Measurements from ENCODE around the gene MAGI2.

Gene MAGI2

DNA sequence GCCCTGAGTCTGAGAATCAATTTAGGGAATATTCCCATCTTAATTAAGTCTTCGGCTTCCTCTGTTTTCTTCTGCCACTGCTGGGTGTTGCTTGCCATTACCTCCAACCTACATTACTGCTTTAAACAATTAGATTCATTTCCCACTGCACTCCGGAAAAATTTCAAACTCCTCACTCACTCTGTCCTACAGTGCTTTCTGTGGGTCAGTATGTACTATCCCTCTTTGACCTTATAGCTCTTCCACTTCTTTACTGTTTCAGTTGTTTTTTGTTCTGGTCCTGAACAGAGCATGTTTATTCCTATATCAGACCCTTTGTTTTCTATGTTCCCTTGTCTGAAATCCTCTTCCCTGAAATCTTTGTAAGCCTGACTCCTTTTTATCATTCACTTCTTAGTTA is 160.6 kb downstream of the MAGI2 start:
- H3K27me3 ChIP-seq (ENCODE audit: low read length): no peaks in the 10 kb centered on the region
- H3K4me3 ChIP-seq (ENCODE audit: insufficient read depth, low read length, poor library complexity, severe bottlenecking): no peak overlapping the region
- H3K9me2 ChIP-seq (replicated peaks; ENCODE audit: insufficient read depth, low read length): no peaks in the 10 kb centered on the region
- H3K9ac ChIP-seq (ENCODE audit: low read length): no peak overlapping the region
- H2AFZ ChIP-seq (ENCODE audit: low read depth, low read length, severe bottlenecking): no peak overlapping the region
- TF ChIP-seq EZH2phosphoT487 (conservative IDR thresholded peaks at IDR 0.05; ENCODE audit: low read length): no peak
- TF ChIP-seq, protein P1, sequence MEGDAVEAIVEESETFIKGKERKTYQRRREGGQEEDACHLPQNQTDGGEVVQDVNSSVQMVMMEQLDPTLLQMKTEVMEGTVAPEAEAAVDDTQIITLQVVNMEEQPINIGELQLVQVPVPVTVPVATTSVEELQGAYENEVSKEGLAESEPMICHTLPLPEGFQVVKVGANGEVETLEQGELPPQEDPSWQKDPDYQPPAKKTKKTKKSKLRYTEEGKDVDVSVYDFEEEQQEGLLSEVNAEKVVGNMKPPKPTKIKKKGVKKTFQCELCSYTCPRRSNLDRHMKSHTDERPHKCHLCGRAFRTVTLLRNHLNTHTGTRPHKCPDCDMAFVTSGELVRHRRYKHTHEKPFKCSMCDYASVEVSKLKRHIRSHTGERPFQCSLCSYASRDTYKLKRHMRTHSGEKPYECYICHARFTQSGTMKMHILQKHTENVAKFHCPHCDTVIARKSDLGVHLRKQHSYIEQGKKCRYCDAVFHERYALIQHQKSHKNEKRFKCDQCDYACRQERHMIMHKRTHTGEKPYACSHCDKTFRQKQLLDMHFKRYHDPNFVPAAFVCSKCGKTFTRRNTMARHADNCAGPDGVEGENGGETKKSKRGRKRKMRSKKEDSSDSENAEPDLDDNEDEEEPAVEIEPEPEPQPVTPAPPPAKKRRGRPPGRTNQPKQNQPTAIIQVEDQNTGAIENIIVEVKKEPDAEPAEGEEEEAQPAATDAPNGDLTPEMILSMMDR (IDR thresholded peaks at IDR 0.05; ENCODE audit: insufficient read depth, low read length, poor library complexity, severe bottlenecking): no peak
- H3K36me3 ChIP-seq (ENCODE audit: low read length): no peaks in the 10 kb centered on the region
- H3F3A ChIP-seq (ENCODE audit: insufficient read depth): no peaks in the 10 kb centered on the region
- no peak overlapping the region for H3K4me2 ChIP-seq (ENCODE audit: low read depth, low read length, poor library complexity, severe bottlenecking)
- no peak overlapping the region for H3K27ac ChIP-seq (ENCODE audit: low read depth, low read length)
- H3K9me3 ChIP-seq (ENCODE audit: insufficient read depth, low read length): no peaks in the 10 kb centered on the region
- no peaks in the 10 kb centered on the region for H4K20me1 ChIP-seq (ENCODE audit: low read depth, low read length)
- H3K79me2 ChIP-seq (ENCODE audit: insufficient read depth, low read length): no peaks in the 10 kb centered on the region

DNA sequence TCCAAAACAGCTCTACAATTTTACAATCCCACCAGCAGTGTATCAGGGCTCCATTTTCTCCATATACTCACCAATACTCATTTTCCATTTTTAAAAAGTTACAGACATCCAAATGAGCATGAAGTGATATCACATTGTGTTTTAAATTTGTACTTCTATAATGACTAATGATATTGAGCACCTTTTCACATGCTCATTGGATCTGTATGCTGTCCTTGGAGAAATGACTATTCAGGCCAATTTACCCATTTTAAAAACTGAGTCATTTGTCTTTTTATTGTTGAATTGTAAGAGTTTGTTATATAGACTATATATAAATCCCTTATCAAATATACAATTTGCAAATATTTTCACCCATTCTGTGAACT is 162.0 kb downstream of the MAGI2 start:
- H3K9ac ChIP-seq (ENCODE audit: low read length): no peak overlapping the region
- H3K4me3 ChIP-seq (ENCODE audit: insufficient read depth, low read length, poor library complexity, severe bottlenecking): no peak overlapping the region
- H3K4me2 ChIP-seq (ENCODE audit: low read depth, low read length, poor library complexity, severe bottlenecking): no peak overlapping the region
- H2AFZ ChIP-seq (ENCODE audit: low read depth, low read length, severe bottlenecking): no peak overlapping the region
- H4K20me1 ChIP-seq (ENCODE audit: low read depth, low read length): no peaks in the 10 kb centered on the region
- no peaks in the 10 kb centered on the region for H3K36me3 ChIP-seq (ENCODE audit: low read length)
- H3K27me3 ChIP-seq (ENCODE audit: low read length): no peaks in the 10 kb centered on the region
- H3K79me2 ChIP-seq (ENCODE audit: insufficient read depth, low read length): no peaks in the 10 kb centered on the region
- no peaks in the 10 kb centered on the region for H3K9me3 ChIP-seq (ENCODE audit: insufficient read depth, low read length)
- no peak for TF ChIP-seq EZH2phosphoT487 (conservative IDR thresholded peaks at IDR 0.05; ENCODE audit: low read length)
- TF ChIP-seq, protein P1 (IDR thresholded peaks at IDR 0.05; ENCODE audit: insufficient read depth, low read length, poor library complexity, severe bottlenecking): no peak
- H3F3A ChIP-seq (ENCODE audit: insufficient read depth): no peaks in the 10 kb centered on the region
- no peaks in the 10 kb centered on the region for H3K9me2 ChIP-seq (replicated peaks; ENCODE audit: insufficient read depth, low read length)
- H3K27ac ChIP-seq (ENCODE audit: low read depth, low read length): no peak overlapping the region

DNA sequence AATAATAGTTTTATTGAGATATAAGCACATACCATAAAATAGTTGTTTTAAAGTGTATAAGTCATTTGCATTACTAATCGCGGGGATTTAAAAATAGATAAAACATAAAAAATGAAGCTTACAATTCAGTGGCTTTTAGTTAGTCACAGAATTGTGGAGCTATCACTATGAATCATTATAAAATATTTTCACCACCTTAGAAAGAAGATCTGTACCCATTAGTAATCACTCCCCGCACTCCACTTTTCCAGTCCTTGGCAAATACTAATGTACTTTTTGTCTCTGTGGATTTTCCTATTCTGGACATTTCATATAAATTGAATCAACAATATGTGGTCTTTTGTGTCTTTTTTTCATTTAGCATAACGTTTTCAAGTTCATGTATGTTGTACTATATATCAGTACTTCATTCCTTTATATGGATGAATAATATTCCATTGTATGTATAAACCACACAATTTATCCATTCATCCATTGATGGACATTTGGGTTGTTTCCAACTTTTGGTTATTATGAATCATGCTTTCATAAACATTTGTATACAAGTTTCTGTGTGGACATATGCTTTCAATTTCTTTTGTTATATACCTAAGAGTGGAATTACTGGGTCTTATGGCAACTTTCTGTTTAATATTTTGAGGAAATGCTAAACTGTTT is 162.5 kb downstream of the MAGI2 start:
- TF ChIP-seq EZH2phosphoT487 (conservative IDR thresholded peaks at IDR 0.05; ENCODE audit: low read length): no peak
- TF ChIP-seq, protein P1 (IDR thresholded peaks at IDR 0.05; ENCODE audit: insufficient read depth, low read length, poor library complexity, severe bottlenecking): no peak
- Histone ChIP-seq H3K79me2 (ENCODE audit: insufficient read depth, low read length) (no peaks in the 10 kb centered on the region), H3K9me2 (replicated peaks; ENCODE audit: insufficient read depth, low read length) (no peaks in the 10 kb centered on the region), H3F3A (ENCODE audit: insufficient read depth) (no peaks in the 10 kb centered on the region), H3K4me3 (ENCODE audit: insufficient read depth, low read length, poor library complexity, severe bottlenecking) (no peak overlapping the region), H4K20me1 (ENCODE audit: low read depth, low read length) (no peaks in the 10 kb centered on the region), H3K4me2 (ENCODE audit: low read depth, low read length, poor library complexity, severe bottlenecking) (no peak overlapping the region), H3K9me3 (ENCODE audit: insufficient read depth, low read length) (no peaks in the 10 kb centered on the region), H3K27me3 (ENCODE audit: low read length) (no peaks in the 10 kb centered on the region), H3K36me3 (ENCODE audit: low read length) (no peaks in the 10 kb centered on the region), H2AFZ (ENCODE audit: low read depth, low read length, severe bottlenecking) (no peak overlapping the region), H3K9ac (ENCODE audit: low read length) (no peak overlapping the region), H3K27ac (ENCODE audit: low read depth, low read length) (no peak overlapping the region)
